ENCODE data around the gene PNPO. TPM values are rescaled to one million over a fixed set of nuclear protein-coding genes. Genes with fewer than 3 reads are reported as not detected.

Gene PNPO
- total RNA-seq, 1 donor from 2014 or later, result 26.5 TPM

GRCh38 chr17:47992216-47992615 is 50.8 kb downstream of the PNPO start:
- DNase-seq, result no peak
- TF ChIP-seq CTCF (IDR thresholded peaks at IDR 0.05), result no peak
- H3K36me3 Mint-ChIP-seq (ENCODE audit: low read depth), result no peaks in the 10 kb centered on the region
- H3K4me1 Mint-ChIP-seq, result no peaks in the 10 kb centered on the region
- H3K27me3 Mint-ChIP-seq, result peaks cover 2% of the 10 kb centered on the region
- no peaks in the 10 kb centered on the region for H3K9me3 Mint-ChIP-seq
- no peak overlapping the region for H3K27ac Mint-ChIP-seq
- no peak overlapping the region for H3K4me3 Mint-ChIP-seq
- ChIA-PET POLR2A (no interaction called here), CTCF (no interaction called here)
- intact Hi-C loops (cut with micrococcal nuclease), result no loop called here
- no peak for ATAC-seq (ENCODE audit: low read depth)

GRCh38 chr17:47993031-47993564 is 51.7 kb downstream of the PNPO start:
- intact Hi-C loops (cut with micrococcal nuclease), result no loop called here
- no peak for ATAC-seq (ENCODE audit: low read depth)
- Mint-ChIP-seq H3K36me3 (ENCODE audit: low read depth) (no peaks in the 10 kb centered on the region), H3K27ac (no peak overlapping the region), H3K4me1 (no peaks in the 10 kb centered on the region), H3K9me3 (no peaks in the 10 kb centered on the region), H3K27me3 (peaks cover 2% of the 10 kb centered on the region), H3K4me3 (no peak overlapping the region)
- no peak for TF ChIP-seq CTCF (IDR thresholded peaks at IDR 0.05)
- POLR2A ChIA-PET, result no interaction called here
- no peak for DNase-seq
- CTCF ChIA-PET, result no interaction called here

GRCh38 chr17:47993964-47994363 is 52.6 kb downstream of the PNPO start:
- peaks cover 2% of the 10 kb centered on the region for H3K27me3 Mint-ChIP-seq
- no peaks in the 10 kb centered on the region for H3K9me3 Mint-ChIP-seq
- CTCF ChIA-PET, result no interaction called here
- no peak overlapping the region for H3K27ac Mint-ChIP-seq
- no peaks in the 10 kb centered on the region for H3K4me1 Mint-ChIP-seq
- no peak for TF ChIP-seq CTCF (IDR thresholded peaks at IDR 0.05)
- H3K36me3 Mint-ChIP-seq (ENCODE audit: low read depth), result no peaks in the 10 kb centered on the region
- ATAC-seq (ENCODE audit: low read depth) (no peak), DNase-seq (no peak)
- intact Hi-C loops (cut with micrococcal nuclease), result no loop called here
- H3K4me3 Mint-ChIP-seq, result no peak overlapping the region
- POLR2A ChIA-PET, result no interaction called here

GRCh38 chr17:47994724-47995123 is 53.4 kb downstream of the PNPO start:
- no peak overlapping the region for H3K27ac Mint-ChIP-seq
- H3K9me3 Mint-ChIP-seq, result no peaks in the 10 kb centered on the region
- ATAC-seq (ENCODE audit: low read depth) (no peak), DNase-seq (no peak)
- intact Hi-C loops (cut with micrococcal nuclease), result no loop called here
- CTCF ChIA-PET, result no interaction called here
- H3K36me3 Mint-ChIP-seq (ENCODE audit: low read depth), result no peaks in the 10 kb centered on the region
- TF ChIP-seq CTCF (IDR thresholded peaks at IDR 0.05), result no peak
- POLR2A ChIA-PET, result no interaction called here
- no peak overlapping the region for H3K4me3 Mint-ChIP-seq
- H3K4me1 Mint-ChIP-seq, result no peaks in the 10 kb centered on the region
- peaks cover 2% of the 10 kb centered on the region for H3K27me3 Mint-ChIP-seq

GRCh38 chr17:47995241-47995935 is 54.0 kb downstream of the PNPO start:
- no peak for TF ChIP-seq CTCF (IDR thresholded peaks at IDR 0.05)
- POLR2A ChIA-PET, result no interaction called here
- intact Hi-C loops (cut with micrococcal nuclease), result no loop called here
- DNase-seq, result no peak
- ATAC-seq (ENCODE audit: low read depth), result no peak
- H3K4me1 Mint-ChIP-seq, result no peaks in the 10 kb centered on the region
- CTCF ChIA-PET, result no interaction called here
- no peaks in the 10 kb centered on the region for H3K9me3 Mint-ChIP-seq
- no peak overlapping the region for H3K4me3 Mint-ChIP-seq
- H3K27me3 Mint-ChIP-seq, result peaks cover 2% of the 10 kb centered on the region
- H3K27ac Mint-ChIP-seq, result no peak overlapping the region
- H3K36me3 Mint-ChIP-seq (ENCODE audit: low read depth), result no peaks in the 10 kb centered on the region
